HepG2 (cell line): ENCODE data around the gene GPR137. TPM values are rescaled to one million over a fixed set of nuclear protein-coding genes. Genes with fewer than 3 reads are reported as not detected.

Source experiments
- CEBPB ChIP-seq: IDR thresholded peaks from 2 replicates; pipeline ENCODE4 v1.6.1; 2011; ENCODE audit warnings: low read depth, low read length, improper control_type of control experiment, borderline replicate concordance
- GATA4 ChIP-seq: sonication (generic); IDR thresholded peaks from 2 replicates; pipeline ENCODE4 v1.6.1; 2016; ENCODE audit warnings: antibody characterized with exemption, low read depth, borderline replicate concordance
- HOXD1 ChIP-seq: sonication (generic); formaldehyde crosslinking; IDR thresholded peaks from 2 replicates; pipeline ENCODE4 v1.5.0; 2020; ENCODE audit warnings: missing genetic modification reagents
- NFRKB ChIP-seq: fragments of 450-650 bp; IDR thresholded peaks from 2 replicates; pipeline ENCODE4 v1.6.1; 2017
- NR3C1 ChIP-seq: sonication (generic); formaldehyde crosslinking; IDR thresholded peaks from 2 replicates; pipeline ENCODE4 v1.4.0; 2020; ENCODE audit warnings: missing genetic modification reagents
- PCBP1 ChIP-seq: fragments of 200-400 bp; formaldehyde crosslinking; IDR thresholded peaks from 2 replicates; pipeline ENCODE4 v1.6.1; 2017; ENCODE audit warnings: mild to moderate bottlenecking, low read depth, low read length, borderline replicate concordance
- REPIN1 ChIP-seq: sonication (generic); formaldehyde crosslinking; IDR thresholded peaks from 2 replicates; pipeline ENCODE4 v1.8.0; 2022; ENCODE audit warnings: missing genetic modification reagents, low read depth, mild to moderate bottlenecking, borderline replicate concordance
- RFX3 ChIP-seq: IDR thresholded peaks from 2 replicates; pipeline ENCODE4 v1.6.1; 2016; ENCODE audit warnings: missing biosample characterization, missing genetic modification reagents
- RFXANK ChIP-seq: IDR thresholded peaks from 2 replicates; pipeline ENCODE4 v1.6.1; 2016
- SAP130 ChIP-seq: IDR thresholded peaks from 2 replicates; pipeline ENCODE4 v1.6.1; 2016; ENCODE audit warnings: low read depth
- SOX13 ChIP-seq, 3 experiments: fragments of 450-650 bp in 1 of 3; sonication (generic) in 1 of 3; formaldehyde crosslinking in 1 of 3; IDR thresholded peaks in 2 of 3; conservative IDR thresholded peaks in 1 of 3; 2 replicates each; pipeline versions ENCODE4 v1.5.0 to v1.6.1; 2016 to 2020; ENCODE audit warnings: antibody characterized with exemption in 1 of 3, mild to moderate bottlenecking in 1 of 3, missing compliant biosample characterization in 1 of 3, missing genetic modification reagents in 1 of 3, moderate library complexity in 1 of 3
- TFE3 ChIP-seq: IDR thresholded peaks from 2 replicates; pipeline ENCODE4 v1.6.1; 2016
- ZBTB4 ChIP-seq: sonication (generic); formaldehyde crosslinking; IDR thresholded peaks from 2 replicates; pipeline ENCODE4 v1.4.0; 2020; ENCODE audit warnings: missing genetic modification reagents, mild to moderate bottlenecking, borderline replicate concordance
- ZFYVE20 ChIP-seq: sonication (generic); formaldehyde crosslinking; IDR thresholded peaks from 2 replicates; pipeline ENCODE4 v1.8.0; 2023; ENCODE audit warnings: low read depth, mild to moderate bottlenecking, moderate library complexity, missing genetic modification reagents, borderline replicate concordance
- ZNF136 ChIP-seq: sonication (generic); formaldehyde crosslinking; IDR thresholded peaks from 2 replicates; pipeline ENCODE4 v1.8.1; 2022; ENCODE audit warnings: low read depth, mild to moderate bottlenecking, moderate library complexity, missing genetic modification reagents
- ZNF256 ChIP-seq: sonication (generic); formaldehyde crosslinking; conservative IDR thresholded peaks from 2 replicates; pipeline ENCODE4 v1.4.0; 2020; ENCODE audit warnings: missing genetic modification reagents
- ZNF501 ChIP-seq: sonication (generic); formaldehyde crosslinking; IDR thresholded peaks from 2 replicates; pipeline ENCODE4 v1.5.1; 2020; ENCODE audit warnings: mild to moderate bottlenecking, moderate library complexity, missing genetic modification reagents
- ZNF549 ChIP-seq: sonication (generic); formaldehyde crosslinking; IDR thresholded peaks from 2 replicates; pipeline ENCODE4 v1.5.0; 2020; ENCODE audit warnings: missing genetic modification reagents
- ZNF629 ChIP-seq: sonication (generic); formaldehyde crosslinking; conservative IDR thresholded peaks from 2 replicates; pipeline ENCODE4 v1.5.0; 2020; ENCODE audit warnings: missing genetic modification reagents
- polyA plus RNA-seq, 8 experiments: library from polyadenylated mRNA; depleted of rRNA in 3 of 8; stranded (reverse) in 7 of 8; unstranded in 1 of 8; fragments of >200 nt; fragmentation: Illumina TruSeq in 4 of 8; extraction: Trizol in 4 of 8; gene quantifications; 2 replicates each; pipeline versions ENCODE4 v1.2.1 to v1.2.3, GENCODE V29; 2011 to 2016; ENCODE audit warnings: low read depth in 4 of 8, missing spikeins in 1 of 8, mixed read lengths in 1 of 8; ENCODE audit not compliant: insufficient read depth in 1 of 8
- total RNA-seq, 5 experiments: library from RNA; depleted of rRNA; stranded (reverse); fragments of >200 nt; fragmentation: Illumina TruSeq; extraction: Trizol; gene quantifications; 2 replicates each; pipeline ENCODE4 v1.2.3, GENCODE V29; 2016; ENCODE audit warnings: low read depth in 1 of 5
- TF ChIP-seq, protein P1 (sequence below): sonication (generic); formaldehyde crosslinking; IDR thresholded peaks from 2 replicates; pipeline ENCODE4 v1.4.0; 2020; ENCODE audit warnings: missing genetic modification reagents
- TF ChIP-seq, protein P2 (sequence below): sonication (generic); formaldehyde crosslinking; IDR thresholded peaks from 2 replicates; pipeline ENCODE4 v1.4.0; 2020; ENCODE audit warnings: mild to moderate bottlenecking, missing genetic modification reagents

The GPR137 gene
- total and polyA plus RNA-seq, 2 of the 13 experiments (the other 11 are each of a cell fraction or from before 2014, with no cell fraction given) = 8.5 to 13.2 TPM

DNA sequence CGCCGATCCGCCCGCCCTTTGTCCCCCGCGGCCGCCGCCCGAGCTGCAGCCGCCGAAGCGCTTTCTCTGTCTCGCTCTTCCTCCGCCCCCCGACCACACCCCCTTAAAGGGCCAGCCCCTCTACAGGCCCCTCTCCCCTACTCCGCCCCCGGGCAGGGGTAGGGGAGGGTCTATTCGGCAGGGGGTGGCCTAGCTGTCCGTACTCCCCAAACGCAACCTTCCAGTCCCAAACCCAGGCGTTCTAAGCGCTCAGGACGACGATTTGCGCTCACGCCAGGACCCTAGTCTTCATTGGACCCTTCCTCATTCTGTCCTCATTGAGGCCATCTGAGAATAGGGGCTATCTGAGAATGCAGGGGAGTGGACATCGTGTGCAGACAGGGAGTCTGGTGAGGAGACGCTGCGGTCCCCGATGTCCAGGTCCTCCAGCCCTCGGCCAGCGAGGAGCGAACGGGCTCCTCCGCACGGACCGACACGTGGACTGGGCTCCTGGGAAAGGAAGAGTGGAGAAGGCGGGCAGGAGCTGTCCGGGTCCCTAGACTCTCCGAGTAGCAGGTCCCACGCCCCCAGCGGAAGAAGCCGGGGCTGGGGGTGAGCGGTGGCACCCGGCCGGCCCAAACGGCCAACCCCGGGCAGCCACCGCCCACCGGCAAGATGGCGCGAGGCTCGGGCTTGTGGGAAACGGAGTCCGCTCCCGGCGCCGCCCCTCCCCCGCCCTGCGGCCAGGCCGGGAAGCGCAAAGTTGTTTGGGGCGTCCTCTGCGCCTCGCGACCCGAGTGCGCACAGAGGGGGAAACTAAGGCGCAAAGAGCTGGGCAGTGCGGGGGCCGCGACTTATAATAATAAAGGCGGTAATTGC is 38.5 kb upstream of the GPR137 start, which contains the start of gene PPP1R14B (continued):
- TF ChIP-seq, protein P1, sequence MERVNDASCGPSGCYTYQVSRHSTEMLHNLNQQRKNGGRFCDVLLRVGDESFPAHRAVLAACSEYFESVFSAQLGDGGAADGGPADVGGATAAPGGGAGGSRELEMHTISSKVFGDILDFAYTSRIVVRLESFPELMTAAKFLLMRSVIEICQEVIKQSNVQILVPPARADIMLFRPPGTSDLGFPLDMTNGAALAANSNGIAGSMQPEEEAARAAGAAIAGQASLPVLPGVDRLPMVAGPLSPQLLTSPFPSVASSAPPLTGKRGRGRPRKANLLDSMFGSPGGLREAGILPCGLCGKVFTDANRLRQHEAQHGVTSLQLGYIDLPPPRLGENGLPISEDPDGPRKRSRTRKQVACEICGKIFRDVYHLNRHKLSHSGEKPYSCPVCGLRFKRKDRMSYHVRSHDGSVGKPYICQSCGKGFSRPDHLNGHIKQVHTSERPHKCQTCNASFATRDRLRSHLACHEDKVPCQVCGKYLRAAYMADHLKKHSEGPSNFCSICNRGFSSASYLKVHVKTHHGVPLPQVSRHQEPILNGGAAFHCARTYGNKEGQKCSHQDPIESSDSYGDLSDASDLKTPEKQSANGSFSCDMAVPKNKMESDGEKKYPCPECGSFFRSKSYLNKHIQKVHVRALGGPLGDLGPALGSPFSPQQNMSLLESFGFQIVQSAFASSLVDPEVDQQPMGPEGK (CRISPR knock-in tag) = peak; percentile 27
- peak; percentile 73 for TF ChIP-seq SAP130 (CRISPR knock-in tag)
- TF ChIP-seq ZNF136 = 0 out of 2 replicates have a peak, but pooled peaks have one; percentile 20
- TF ChIP-seq, protein P2, sequence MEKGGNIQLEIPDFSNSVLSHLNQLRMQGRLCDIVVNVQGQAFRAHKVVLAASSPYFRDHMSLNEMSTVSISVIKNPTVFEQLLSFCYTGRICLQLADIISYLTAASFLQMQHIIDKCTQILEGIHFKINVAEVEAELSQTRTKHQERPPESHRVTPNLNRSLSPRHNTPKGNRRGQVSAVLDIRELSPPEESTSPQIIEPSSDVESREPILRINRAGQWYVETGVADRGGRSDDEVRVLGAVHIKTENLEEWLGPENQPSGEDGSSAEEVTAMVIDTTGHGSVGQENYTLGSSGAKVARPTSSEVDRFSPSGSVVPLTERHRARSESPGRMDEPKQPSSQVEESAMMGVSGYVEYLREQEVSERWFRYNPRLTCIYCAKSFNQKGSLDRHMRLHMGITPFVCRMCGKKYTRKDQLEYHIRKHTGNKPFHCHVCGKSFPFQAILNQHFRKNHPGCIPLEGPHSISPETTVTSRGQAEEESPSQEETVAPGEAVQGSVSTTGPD (CRISPR knock-in tag) = no peak
- TF ChIP-seq NFRKB = no peak
- TF ChIP-seq REPIN1 (CRISPR knock-in tag) = no peak; the same call in 1 of the 2 replicates
- TF ChIP-seq ZNF256 (CRISPR knock-in tag) = no peak
- no peak for TF ChIP-seq SOX13 (IDR thresholded peaks at IDR 0.05)
- no peak; a peak in 1 of 4 replicates for TF ChIP-seq SOX13 (CRISPR knock-in tag; conservative IDR thresholded peaks at IDR 0.05 in 1 of 2, IDR thresholded peaks at IDR 0.05 in 1 of 2)
- TF ChIP-seq ZNF501 = peak; percentile 76
- TF ChIP-seq NR3C1 (CRISPR knock-in tag) = no peak
- no peak for TF ChIP-seq CEBPB
- TF ChIP-seq RFX3 (CRISPR knock-in tag) = no peak
- TF ChIP-seq ZFYVE20 (CRISPR knock-in tag) = peak; percentile 37; the same call in 1 of the 2 replicates
- 0 out of 2 replicates have a peak, but pooled peaks have one; percentile 15 for TF ChIP-seq ZBTB4
- no peak for TF ChIP-seq RFXANK (CRISPR knock-in tag)
- peak; percentile 77 for TF ChIP-seq ZNF629 (CRISPR knock-in tag)
- TF ChIP-seq HOXD1 (CRISPR knock-in tag) = no peak
- TF ChIP-seq TFE3 = no peak; the same call in 1 of the 2 replicates
- no peak for TF ChIP-seq ZNF549
- TF ChIP-seq PCBP1 = no peak
- no peak for TF ChIP-seq GATA4
